Endothelial cell of umbilical vein (primary cell): Measurements from ENCODE around the gene NRARP. TPM values are rescaled to one million over a fixed set of nuclear protein-coding genes. Genes with fewer than 3 reads are reported as not detected.
"Not testable (repeated sequence)": the region's sequence is repeated elsewhere in the genome, so short reads cannot be mapped to it uniquely, and the experiment has no call there.

Experiments
- BruUV-seq: library from RNA; stranded (reverse); fragments of 400-500 nt; replicated peaks from 2 replicates; lab custom pipeline; 2021; lab: Mats Ljungman, UMichigan
- CTCF ChIA-PET: fragments of 300-600, 350-600 bp; sonication (Branson Sonifier 250); formaldehyde crosslinking; loops from one replicate; lab custom pipeline; 2021; ENCODE audit warnings: antibody characterized with exemption, inconsistent platforms; lab: Charles Lee
- POLR2A ChIA-PET: fragments of 300-600, 350-600 bp; sonication (Branson Sonifier 250); formaldehyde crosslinking; loops from one replicate; lab custom pipeline; 2021; ENCODE audit warnings: antibody characterized with exemption, inconsistent platforms; lab: Charles Lee
- DNase-seq: peaks from one replicate; pipeline ENCODE4 v3.0.0-alpha.2; 2011; ENCODE audit warnings: low read depth, low spot score
- FAIRE-seq: peaks from 2 replicates; lab custom pipeline; 2011; peaks lifted over from hg19 to GRCh38; lab: Jason Lieb, UNC
- H2AFZ ChIP-seq: 2 replicates; pipeline ENCODE4 v1.6.0; 2012; ENCODE audit warnings: low read depth, low read length, control low read depth, inconsistent platforms
- H3K27ac ChIP-seq: 2 replicates; pipeline ENCODE4 v1.5.1; 2011; ENCODE audit warnings: low read depth, mild to moderate bottlenecking, control low read depth, low read length, moderate library complexity; ENCODE audit not compliant: insufficient read depth
- H3K27me3 ChIP-seq, 2 experiments: 2 replicates each; pipeline versions ENCODE4 v1.6.0 to v1.6.1; 2011; ENCODE audit warnings: low read length in 2 of 2, mixed read lengths in 1 of 2; ENCODE audit not compliant: control insufficient read depth in 2 of 2, insufficient read depth in 2 of 2
- H3K36me3 ChIP-seq, 2 experiments: 2 replicates in 1 of 2; 3 replicates in 1 of 2; pipeline ENCODE4 v1.5.1; 2011; ENCODE audit warnings: low read length in 2 of 2, mild to moderate bottlenecking in 1 of 2, moderate library complexity in 1 of 2; ENCODE audit not compliant: control insufficient read depth in 2 of 2, insufficient read depth in 2 of 2; ENCODE audit errors: extremely low read depth in 1 of 2
- H3K4me1 ChIP-seq: 3 replicates; pipeline ENCODE4 v1.5.1; 2011; ENCODE audit warnings: mild to moderate bottlenecking, low read length; ENCODE audit not compliant: control insufficient read depth, insufficient read depth; ENCODE audit errors: extremely low read depth
- H3K4me2 ChIP-seq: 2 replicates; pipeline ENCODE4 v1.6.1; 2011; ENCODE audit warnings: low read length, control low read depth, mixed read lengths; ENCODE audit not compliant: insufficient read depth
- H3K4me3 ChIP-seq, 3 experiments: fragments of 200-600 bp in 1 of 3; sonication (generic), shearing (Covaris generic) in 1 of 3; replicated peaks in 1 of 3; 2 replicates each; pipeline ENCODE4 v1.5.1; 2011 to 2016; ENCODE audit warnings: control low read depth in 3 of 3, low read length in 3 of 3, mild to moderate bottlenecking in 2 of 3, inconsistent platforms in 1 of 3, low read depth in 1 of 3, moderate library complexity in 1 of 3; ENCODE audit not compliant: insufficient read depth in 1 of 3
- H3K79me2 ChIP-seq: 2 replicates; pipeline ENCODE4 v1.6.0; 2012; ENCODE audit warnings: low read length, inconsistent platforms; ENCODE audit not compliant: control insufficient read depth, insufficient read depth
- H3K9ac ChIP-seq: replicated peaks from 2 replicates; pipeline ENCODE3; 2011; ENCODE audit warnings: low read length, control low read depth; ENCODE audit not compliant: insufficient read depth; ENCODE audit errors: extremely low read depth
- H3K9me1 ChIP-seq: replicated peaks from 3 replicates; pipeline ENCODE4 v1.6.0; 2011; ENCODE audit warnings: mild to moderate bottlenecking, low read length; ENCODE audit not compliant: control insufficient read depth, insufficient read depth; ENCODE audit errors: extremely low read depth
- H3K9me3 ChIP-seq: replicated peaks from 2 replicates; pipeline ENCODE4 v1.5.1; 2012; ENCODE audit warnings: low read length, inconsistent platforms; ENCODE audit not compliant: control insufficient read depth, insufficient read depth
- H4K20me1 ChIP-seq: replicated peaks from 2 replicates; pipeline ENCODE3; 2011; ENCODE audit warnings: mild to moderate bottlenecking, low read length; ENCODE audit not compliant: control insufficient read depth, insufficient read depth; ENCODE audit errors: extremely low read depth
- EZH2 ChIP-seq: IDR thresholded peaks from 2 replicates; pipeline ENCODE4 v1.6.1; 2012; ENCODE audit warnings: borderline replicate concordance, low read depth, mild to moderate bottlenecking, moderate library complexity, low read length, inconsistent platforms; ENCODE audit not compliant: severe bottlenecking
- FOS ChIP-seq: IDR thresholded peaks from 2 replicates; pipeline ENCODE4 v1.6.1; 2011; ENCODE audit warnings: mild to moderate bottlenecking, low read length, moderate library complexity, borderline replicate concordance; ENCODE audit not compliant: insufficient read depth
- GATA2 ChIP-seq: IDR thresholded peaks from 2 replicates; pipeline ENCODE4 v1.7.0; 2011; ENCODE audit warnings: low read depth, mild to moderate bottlenecking, moderate library complexity, mixed read lengths, low read length; ENCODE audit not compliant: insufficient read length, insufficient read depth
- JUN ChIP-seq: IDR thresholded peaks from 2 replicates; pipeline ENCODE4 v1.6.1; 2011; ENCODE audit warnings: borderline replicate concordance, low read depth; ENCODE audit not compliant: insufficient read length, insufficient read depth
- MYC ChIP-seq: IDR thresholded peaks from one replicate; pipeline ENCODE4 v1.6.1; 2011; ENCODE audit warnings: mild to moderate bottlenecking, low read depth, low read length
- POLR2A ChIP-seq: IDR thresholded peaks from 2 replicates; pipeline ENCODE4 v1.6.1; 2012; ENCODE audit warnings: low read depth, mild to moderate bottlenecking, control low read depth, low read length
- POLR2AphosphoS5 ChIP-seq: IDR thresholded peaks from 2 replicates; pipeline ENCODE4 v1.6.1; 2012; ENCODE audit warnings: low read depth, mild to moderate bottlenecking, control low read depth, low read length, moderate library complexity; ENCODE audit not compliant: insufficient read depth
- dilution Hi-C: fragments of 300-500 bp; cut with MboI; formaldehyde crosslinking; loops from one replicate; pipeline ENCODE4 v1.15.0; 2019; ENCODE audit warnings: low sequenced_read_pairs; ENCODE audit not compliant: extremely low pct_ligation_motif_present
- intact Hi-C: fragments of 100-400 bp; cut with micrococcal nuclease; formaldehyde crosslinking; loops from one replicate; pipeline ENCODE4 v1.10.0; 2022
- polyA plus RNA-seq, 4 experiments: library from polyadenylated mRNA; depleted of rRNA in 3 of 4; stranded (reverse) in 3 of 4; unstranded in 1 of 4; fragments of >200 nt; gene quantifications; 2 replicates each; pipeline versions ENCODE4 v1.2.1 to v1.2.3, GENCODE V29; 2011 to 2012; ENCODE audit warnings: missing spikeins in 1 of 4
- total RNA-seq: library from RNA; stranded (reverse); gene quantifications from 2 replicates; pipeline ENCODE4 v1.2.3, GENCODE V29; 2021
- TF ChIP-seq, protein P1 (sequence below), 2 donors: IDR thresholded peaks; 1 replicate in 1 of 2; 2 replicates in 1 of 2; pipeline ENCODE4 v1.5.1; 2011; ENCODE audit warnings: low read length in 2 of 2, mild to moderate bottlenecking in 2 of 2, moderate library complexity in 2 of 2, control low read depth in 1 of 2, inconsistent platforms in 1 of 2, low read depth in 1 of 2; ENCODE audit not compliant: insufficient read depth in 1 of 2; ENCODE audit errors: extremely low read depth in 1 of 2
- TF ChIP-seq, protein P2 (sequence below): IDR thresholded peaks from 2 replicates; pipeline ENCODE4 v1.6.1; 2011; ENCODE audit not compliant: insufficient read depth, insufficient read length

NRARP gene
- total and polyA plus RNA-seq, 2 donors (not counting 3 experiments of a cell fraction or from before 2014, with no cell fraction given), result 50.0 to 72.9 TPM

DNA sequence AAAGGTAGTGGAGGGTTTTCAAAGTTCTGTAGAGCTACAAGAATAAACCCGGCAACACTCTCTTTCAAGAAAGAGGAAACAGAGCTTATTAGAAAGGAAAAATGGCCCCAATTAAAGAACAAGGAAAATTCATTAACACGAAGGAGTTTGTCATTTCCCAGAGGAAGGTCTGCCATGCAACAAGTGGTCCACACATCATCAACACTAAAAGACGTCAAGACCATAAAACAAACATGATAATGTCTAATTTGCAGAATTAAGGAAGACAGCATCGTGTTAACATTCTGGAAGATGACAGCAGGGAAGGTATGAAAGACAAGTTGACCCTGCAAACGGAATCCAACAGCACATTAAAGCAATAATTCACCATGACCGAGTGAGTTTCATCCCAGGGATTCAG lies 28.6 kb upstream of the NRARP start:
- FAIRE-seq, result no peak
- CTCF ChIA-PET, result interaction anchor here (0.6 to 1.2 kb wide), 2 partner anchors 11 to 32 kb away, joined by 3 to 5 read pairs; no protein-coding TSS in a partner anchor

DNA sequence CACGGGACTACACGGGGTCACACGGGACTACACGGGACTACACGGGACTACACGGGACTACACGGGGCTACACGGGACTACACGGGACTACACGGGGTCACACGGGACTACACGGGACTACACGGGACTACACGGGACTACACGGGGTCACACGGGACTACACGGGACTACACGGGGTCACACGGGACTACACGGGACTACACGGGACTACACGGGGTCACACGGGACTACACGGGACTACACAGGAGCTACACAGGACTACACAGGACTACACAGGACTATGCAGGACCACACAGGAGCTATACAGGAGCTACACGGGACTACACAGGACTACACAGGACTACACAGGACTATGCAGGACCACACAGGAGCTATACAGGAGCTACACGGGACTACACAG lies 27.5 kb upstream of the NRARP start:
- dilution Hi-C loops, BruUV-seq, H4K20me1 ChIP-seq, H3K9me1 ChIP-seq, H3K79me2 ChIP-seq, H3K36me3 ChIP-seq, CTCF ChIA-PET, H3K27ac ChIP-seq, H3K9ac ChIP-seq, POLR2A ChIA-PET, H3K9me3 ChIP-seq, H3K4me3 ChIP-seq, H2AFZ ChIP-seq, FAIRE-seq, H3K4me2 ChIP-seq, intact Hi-C loops, H3K4me1 ChIP-seq, DNase-seq, H3K27me3 ChIP-seq: not testable (repeated sequence)

More for the DNA sequence above, 28.6 kb upstream of the NRARP start:
- BruUV-seq, result no TSS peak
- no peak overlapping the region for H3K27ac ChIP-seq
- H3K4me1 ChIP-seq, result no peaks in the 10 kb centered on the region
- POLR2A ChIA-PET, result no interaction called here
- H3K4me2 ChIP-seq, result no peak overlapping the region
- no peaks in the 10 kb centered on the region for H4K20me1 ChIP-seq
- no peak overlapping the region for H2AFZ ChIP-seq
- TF ChIP-seq, protein P1, sequence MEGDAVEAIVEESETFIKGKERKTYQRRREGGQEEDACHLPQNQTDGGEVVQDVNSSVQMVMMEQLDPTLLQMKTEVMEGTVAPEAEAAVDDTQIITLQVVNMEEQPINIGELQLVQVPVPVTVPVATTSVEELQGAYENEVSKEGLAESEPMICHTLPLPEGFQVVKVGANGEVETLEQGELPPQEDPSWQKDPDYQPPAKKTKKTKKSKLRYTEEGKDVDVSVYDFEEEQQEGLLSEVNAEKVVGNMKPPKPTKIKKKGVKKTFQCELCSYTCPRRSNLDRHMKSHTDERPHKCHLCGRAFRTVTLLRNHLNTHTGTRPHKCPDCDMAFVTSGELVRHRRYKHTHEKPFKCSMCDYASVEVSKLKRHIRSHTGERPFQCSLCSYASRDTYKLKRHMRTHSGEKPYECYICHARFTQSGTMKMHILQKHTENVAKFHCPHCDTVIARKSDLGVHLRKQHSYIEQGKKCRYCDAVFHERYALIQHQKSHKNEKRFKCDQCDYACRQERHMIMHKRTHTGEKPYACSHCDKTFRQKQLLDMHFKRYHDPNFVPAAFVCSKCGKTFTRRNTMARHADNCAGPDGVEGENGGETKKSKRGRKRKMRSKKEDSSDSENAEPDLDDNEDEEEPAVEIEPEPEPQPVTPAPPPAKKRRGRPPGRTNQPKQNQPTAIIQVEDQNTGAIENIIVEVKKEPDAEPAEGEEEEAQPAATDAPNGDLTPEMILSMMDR (IDR thresholded peaks at IDR 0.05; ENCODE audit: extremely low read depth in 1 of 2, insufficient read depth in 1 of 2, low read depth in 1 of 2, low read length in 2 of 2), result no peak
- TF ChIP-seq FOS (no peak), EZH2 (no peak), POLR2AphosphoS5 (no peak), POLR2A (no peak), MYC (no peak), JUN (no peak), GATA2 (no peak)
- TF ChIP-seq, protein P2, sequence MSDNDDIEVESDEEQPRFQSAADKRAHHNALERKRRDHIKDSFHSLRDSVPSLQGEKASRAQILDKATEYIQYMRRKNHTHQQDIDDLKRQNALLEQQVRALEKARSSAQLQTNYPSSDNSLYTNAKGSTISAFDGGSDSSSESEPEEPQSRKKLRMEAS, result no peak
- H3K36me3 ChIP-seq, result no peaks in the 10 kb centered on the region
- DNase-seq, result no peak
- no peak overlapping the region for H3K4me3 ChIP-seq
- H3K79me2 ChIP-seq, result no peaks in the 10 kb centered on the region
- no peaks in the 10 kb centered on the region for H3K9me1 ChIP-seq
- H3K27me3 ChIP-seq, result peaks cover 2 to 4% of the 10 kb centered on the region in 2 experiments
- dilution Hi-C loops, result no loop called here
- H3K9ac ChIP-seq, result no peak overlapping the region
- intact Hi-C loops, result loop anchor here (10.0 kb wide), 1 partner anchor 724 kb away; no protein-coding TSS in a partner anchor
- no peaks in the 10 kb centered on the region for H3K9me3 ChIP-seq
